Epithelial cell of proximal tubule (primary cell): Measurements from ENCODE around the gene CORO2A. TPM values are rescaled to one million over a fixed set of nuclear protein-coding genes. Genes with fewer than 3 reads are reported as not detected.
"Not testable (repeated sequence)": the region's sequence is repeated elsewhere in the genome, so short reads cannot be mapped to it uniquely, and the experiment has no call there.

Source experiments
- DNase-seq: peaks from one replicate; pipeline ENCODE4 v3.0.0-alpha.2; 2011; ENCODE audit warnings: low read depth
- H3K4me3 ChIP-seq: 2 replicates; pipeline ENCODE4 v1.5.1; 2011; ENCODE audit warnings: low read depth, mild to moderate bottlenecking, low read length
- total RNA-seq: library from RNA; depleted of rRNA; stranded (reverse); fragments of >200 nt; gene quantifications from 2 replicates; pipeline ENCODE4 v1.2.3, GENCODE V29; 2015
- TF ChIP-seq, protein P1 (sequence below): conservative IDR thresholded peaks from 2 replicates; pipeline ENCODE4 v1.5.1; 2012; ENCODE audit warnings: low read depth, mild to moderate bottlenecking, low read length

The CORO2A gene
- total RNA-seq, 1 donor from 2014 or later = 5.7 TPM

DNA sequence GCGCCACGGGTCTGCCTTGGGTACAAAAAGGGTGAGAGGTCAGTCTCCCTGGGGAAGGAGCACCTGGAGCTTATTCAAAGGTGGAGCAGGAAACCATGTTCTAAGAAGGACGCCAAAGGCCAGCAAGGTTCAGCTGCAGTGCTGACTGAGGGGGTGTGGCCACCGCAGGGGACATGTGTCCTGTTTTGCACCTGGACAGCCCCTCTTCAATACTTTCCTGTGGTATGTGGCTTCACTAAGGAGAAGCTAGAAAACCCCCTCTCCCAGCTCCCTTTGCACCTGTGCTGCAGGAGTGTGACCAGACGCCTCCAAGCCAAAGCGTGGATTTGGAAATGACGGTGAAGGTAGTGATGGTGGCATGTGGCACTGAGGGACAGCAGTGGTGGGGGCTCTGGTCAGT is 97.0 kb downstream of the CORO2A start:
- TF ChIP-seq, protein P1, sequence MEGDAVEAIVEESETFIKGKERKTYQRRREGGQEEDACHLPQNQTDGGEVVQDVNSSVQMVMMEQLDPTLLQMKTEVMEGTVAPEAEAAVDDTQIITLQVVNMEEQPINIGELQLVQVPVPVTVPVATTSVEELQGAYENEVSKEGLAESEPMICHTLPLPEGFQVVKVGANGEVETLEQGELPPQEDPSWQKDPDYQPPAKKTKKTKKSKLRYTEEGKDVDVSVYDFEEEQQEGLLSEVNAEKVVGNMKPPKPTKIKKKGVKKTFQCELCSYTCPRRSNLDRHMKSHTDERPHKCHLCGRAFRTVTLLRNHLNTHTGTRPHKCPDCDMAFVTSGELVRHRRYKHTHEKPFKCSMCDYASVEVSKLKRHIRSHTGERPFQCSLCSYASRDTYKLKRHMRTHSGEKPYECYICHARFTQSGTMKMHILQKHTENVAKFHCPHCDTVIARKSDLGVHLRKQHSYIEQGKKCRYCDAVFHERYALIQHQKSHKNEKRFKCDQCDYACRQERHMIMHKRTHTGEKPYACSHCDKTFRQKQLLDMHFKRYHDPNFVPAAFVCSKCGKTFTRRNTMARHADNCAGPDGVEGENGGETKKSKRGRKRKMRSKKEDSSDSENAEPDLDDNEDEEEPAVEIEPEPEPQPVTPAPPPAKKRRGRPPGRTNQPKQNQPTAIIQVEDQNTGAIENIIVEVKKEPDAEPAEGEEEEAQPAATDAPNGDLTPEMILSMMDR = no peak
- DNase-seq = no peak
- no peak overlapping the region for H3K4me3 ChIP-seq

- H3K4me3 ChIP-seq = no peak overlapping the region
- TF ChIP-seq, protein P1 = no peak
- DNase-seq = no peak
Measured at GRCh38 chr9:98094851-98095250, 97.6 kb downstream of the CORO2A start.

- H3K4me3 ChIP-seq = no peak overlapping the region
- no peak for DNase-seq
- TF ChIP-seq, protein P1 = no peak
Measured at GRCh38 chr9:98094316-98094715, 98.1 kb downstream of the CORO2A start.

DNA sequence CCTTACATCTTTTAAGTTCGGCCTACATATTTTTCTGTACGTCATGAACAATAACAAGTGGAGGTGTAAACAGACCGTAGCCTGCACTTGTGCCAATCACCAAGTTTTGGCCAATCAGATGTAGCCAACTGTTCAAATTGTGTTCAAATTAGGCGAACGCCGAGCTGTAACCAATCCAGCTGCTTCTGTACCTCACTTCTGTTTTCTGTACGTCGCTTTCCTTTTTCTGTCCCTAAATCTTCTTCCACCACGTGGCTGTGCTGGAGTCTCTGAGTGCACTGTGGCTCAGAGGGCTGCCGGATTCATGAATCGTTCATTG is 99.9 kb downstream of the CORO2A start:
- DNase-seq = no peak
- H3K4me3 ChIP-seq = no peak overlapping the region
- TF ChIP-seq, protein P1 = no peak

GRCh38 chr9:98091735-98092612 is 100.5 kb downstream of the CORO2A start:
- TF ChIP-seq, protein P1 = no peak
- H3K4me3 ChIP-seq = no peak overlapping the region
- no peak for DNase-seq

DNA sequence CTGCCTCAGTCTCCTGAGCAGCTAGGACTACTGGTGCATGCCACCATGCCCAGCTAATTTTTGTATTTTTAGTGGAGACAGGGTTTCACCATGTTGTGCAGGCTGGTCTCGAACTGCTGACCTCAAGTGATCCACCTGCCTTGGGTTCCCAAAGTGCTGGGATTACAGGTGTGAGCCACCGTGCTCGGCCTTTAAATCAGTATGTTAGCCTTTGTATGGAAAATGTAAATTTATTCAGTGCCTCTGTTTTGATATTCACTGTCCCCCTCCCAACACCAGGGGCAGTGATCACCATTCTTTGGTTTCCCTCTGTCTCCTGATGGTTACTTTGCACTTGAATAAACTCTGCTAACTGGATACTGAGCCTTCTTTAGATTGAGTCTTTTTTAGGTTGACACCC is 101.8 kb downstream of the CORO2A start:
- not testable (repeated sequence) for H3K4me3 ChIP-seq, DNase-seq

- TF ChIP-seq, protein P1 = no peak
- no peak overlapping the region for H3K4me3 ChIP-seq
- DNase-seq = no peak
Measured at GRCh38 chr9:98087420-98088354, 104.8 kb downstream of the CORO2A start.
